Measurements from ENCODE around the gene RGS3. TPM values are rescaled to one million over a fixed set of nuclear protein-coding genes. Genes with fewer than 3 reads are reported as not detected.

Gene RGS3
- total and polyA plus RNA-seq, 4 donors, result 33.5 to 54.9 (median 40.9) TPM

- DNase-seq (ENCODE audit: low read depth in 4 of 6, low spot score in 6 of 6), result peak in 2 of 6 donors; percentile 54 to 88
- peaks cover 14% of the 10 kb centered on the region for H3K36me3 ChIP-seq (ENCODE audit: control insufficient read depth, insufficient read depth, low read length)
- no peaks in the 10 kb centered on the region for H3K27me3 ChIP-seq (ENCODE audit: control insufficient read depth, insufficient read depth, low read length)
- H3K27ac ChIP-seq (ENCODE audit: low read depth, low read length), result peak overlapping the region; percentile 50
- no peaks in the 10 kb centered on the region for H3K9me3 ChIP-seq (ENCODE audit: control insufficient read depth, insufficient read depth, low read length)
- 58% methylated on average over 21 of the region's 21 CpGs for WGBS (ENCODE audit: insufficient coverage)
- peaks cover 42% of the 10 kb centered on the region for H3K4me1 ChIP-seq (ENCODE audit: control insufficient read depth, insufficient read depth, low read length)
- H3K4me3 ChIP-seq (ENCODE audit: low read depth, low read length), result no peak overlapping the region
Measured at GRCh38 chr9:113536483-113537228, 73.1 kb downstream of the RGS3 start.

GRCh38 chr9:113537229-113537810 is 73.8 kb downstream of the RGS3 start:
- 63% methylated on average over 6 of the region's 7 CpGs for WGBS (ENCODE audit: insufficient coverage)
- Histone ChIP-seq H3K27me3 (ENCODE audit: control insufficient read depth, insufficient read depth, low read length) (no peaks in the 10 kb centered on the region), H3K9me3 (ENCODE audit: control insufficient read depth, insufficient read depth, low read length) (no peaks in the 10 kb centered on the region), H3K4me1 (ENCODE audit: control insufficient read depth, insufficient read depth, low read length) (peaks cover 43% of the 10 kb centered on the region), H3K27ac (ENCODE audit: low read depth, low read length) (no peak overlapping the region), H3K36me3 (ENCODE audit: control insufficient read depth, insufficient read depth, low read length) (peaks cover 14% of the 10 kb centered on the region), H3K4me3 (ENCODE audit: low read depth, low read length) (no peak overlapping the region)
- DNase-seq (ENCODE audit: low read depth in 4 of 6, low spot score in 6 of 6), result no peak

DNA sequence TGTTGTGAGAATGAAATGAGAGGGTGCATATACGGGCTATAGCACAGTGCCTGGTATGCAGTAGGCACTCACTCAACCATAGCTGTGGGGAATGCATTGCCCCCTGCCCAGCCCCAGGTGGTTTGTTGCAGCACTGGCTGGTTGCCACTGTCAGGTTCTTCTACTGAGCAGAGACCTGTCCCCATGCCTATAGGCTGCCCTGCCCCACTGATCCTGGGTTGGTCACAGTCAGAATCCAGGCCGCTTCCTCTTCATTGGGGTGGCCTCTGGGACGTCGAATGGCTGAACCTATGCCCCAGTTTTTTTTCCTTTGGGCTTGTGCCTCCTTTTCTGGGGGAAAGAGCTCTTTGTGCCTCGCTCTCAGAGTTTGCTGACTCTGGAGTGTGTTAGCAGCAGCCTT is 74.6 kb downstream of the RGS3 start:
- Histone ChIP-seq H3K27ac (ENCODE audit: low read depth, low read length) (no peak overlapping the region), H3K9me3 (ENCODE audit: control insufficient read depth, insufficient read depth, low read length) (no peaks in the 10 kb centered on the region), H3K4me3 (ENCODE audit: low read depth, low read length) (no peak overlapping the region), H3K36me3 (ENCODE audit: control insufficient read depth, insufficient read depth, low read length) (peaks cover 14% of the 10 kb centered on the region), H3K4me1 (ENCODE audit: control insufficient read depth, insufficient read depth, low read length) (peaks cover 51% of the 10 kb centered on the region), H3K27me3 (ENCODE audit: control insufficient read depth, insufficient read depth, low read length) (no peaks in the 10 kb centered on the region)
- DNase-seq (ENCODE audit: low read depth in 4 of 6, low spot score in 6 of 6), result no peak
- 91% methylated on average over 5 of the region's 5 CpGs for WGBS (ENCODE audit: insufficient coverage)

DNA sequence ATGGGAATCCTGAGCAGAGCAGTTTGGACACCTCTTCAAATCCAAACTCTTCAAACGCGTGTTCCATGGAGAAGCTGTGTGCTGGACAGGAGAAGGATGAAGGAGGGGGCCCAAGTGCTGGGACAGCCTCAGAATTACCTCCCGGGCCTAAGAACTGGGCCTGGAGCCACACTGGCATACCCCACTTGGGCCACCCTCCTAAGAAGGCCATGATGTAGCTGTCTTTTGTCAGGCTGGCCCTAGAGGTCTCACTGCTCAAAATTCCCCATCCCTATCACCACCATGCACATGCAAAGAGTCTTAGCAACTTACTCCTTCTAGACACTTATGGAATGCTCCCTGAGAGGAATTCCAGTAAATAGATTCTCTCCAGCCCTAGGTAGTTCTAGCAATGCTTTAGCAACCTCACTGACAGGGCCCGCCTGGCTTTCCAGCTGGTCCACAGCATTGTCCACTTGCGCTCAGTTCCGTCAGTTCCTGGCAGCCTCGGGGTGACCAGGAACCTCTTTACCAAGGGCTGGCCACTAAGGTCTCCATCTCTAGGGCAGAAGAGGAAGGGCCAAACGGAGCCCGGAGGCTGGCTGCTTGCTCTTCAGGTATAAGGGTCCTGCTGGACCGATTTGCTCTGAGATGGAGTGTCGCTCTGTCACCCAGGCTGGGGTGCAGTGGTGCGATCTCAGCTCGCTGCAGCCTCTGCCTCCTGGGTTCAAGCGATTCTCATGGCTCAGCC is 75.3 kb downstream of the RGS3 start:
- H3K27me3 ChIP-seq (ENCODE audit: control insufficient read depth, insufficient read depth, low read length), result no peaks in the 10 kb centered on the region
- 95% methylated on average over 11 of the region's 14 CpGs for WGBS (ENCODE audit: insufficient coverage)
- DNase-seq (ENCODE audit: low read depth in 4 of 6, low spot score in 6 of 6), result no peak
- peaks cover 11% of the 10 kb centered on the region for H3K36me3 ChIP-seq (ENCODE audit: control insufficient read depth, insufficient read depth, low read length)
- no peak overlapping the region for H3K4me3 ChIP-seq (ENCODE audit: low read depth, low read length)
- H3K4me1 ChIP-seq (ENCODE audit: control insufficient read depth, insufficient read depth, low read length), result peaks cover 58% of the 10 kb centered on the region
- no peak overlapping the region for H3K27ac ChIP-seq (ENCODE audit: low read depth, low read length)
- H3K9me3 ChIP-seq (ENCODE audit: control insufficient read depth, insufficient read depth, low read length), result no peaks in the 10 kb centered on the region

DNA sequence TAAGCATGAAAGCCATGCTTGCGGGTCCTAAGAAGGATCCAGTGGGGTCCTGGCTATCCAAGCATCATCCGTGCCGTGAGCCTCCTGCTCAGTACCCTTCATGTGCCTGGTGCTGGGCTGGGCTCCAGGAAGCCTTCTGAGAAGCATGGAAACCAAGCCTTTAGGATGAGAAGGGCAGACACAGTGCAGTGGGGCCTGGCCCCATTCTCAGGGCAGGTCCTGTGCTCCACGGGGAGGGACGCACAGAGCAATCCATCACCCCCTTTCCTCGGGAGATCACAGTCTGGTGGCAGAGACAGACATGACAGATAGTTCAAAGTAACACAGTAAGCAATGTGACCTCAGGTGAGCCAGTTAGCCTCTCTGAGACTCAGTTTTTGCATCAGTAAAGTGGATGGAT is 76.9 kb downstream of the RGS3 start:
- DNase-seq (ENCODE audit: low read depth in 4 of 6, low spot score in 6 of 6), result no peak
- H3K4me1 ChIP-seq (ENCODE audit: control insufficient read depth, insufficient read depth, low read length), result peaks cover 65% of the 10 kb centered on the region
- H3K9me3 ChIP-seq (ENCODE audit: control insufficient read depth, insufficient read depth, low read length), result no peaks in the 10 kb centered on the region
- H3K27me3 ChIP-seq (ENCODE audit: control insufficient read depth, insufficient read depth, low read length), result no peaks in the 10 kb centered on the region
- H3K4me3 ChIP-seq (ENCODE audit: low read depth, low read length), result no peak overlapping the region
- H3K36me3 ChIP-seq (ENCODE audit: control insufficient read depth, insufficient read depth, low read length), result peaks cover 11% of the 10 kb centered on the region
- no peak overlapping the region for H3K27ac ChIP-seq (ENCODE audit: low read depth, low read length)
- 75% methylated on average over 5 of the region's 6 CpGs for WGBS (ENCODE audit: insufficient coverage)

DNA sequence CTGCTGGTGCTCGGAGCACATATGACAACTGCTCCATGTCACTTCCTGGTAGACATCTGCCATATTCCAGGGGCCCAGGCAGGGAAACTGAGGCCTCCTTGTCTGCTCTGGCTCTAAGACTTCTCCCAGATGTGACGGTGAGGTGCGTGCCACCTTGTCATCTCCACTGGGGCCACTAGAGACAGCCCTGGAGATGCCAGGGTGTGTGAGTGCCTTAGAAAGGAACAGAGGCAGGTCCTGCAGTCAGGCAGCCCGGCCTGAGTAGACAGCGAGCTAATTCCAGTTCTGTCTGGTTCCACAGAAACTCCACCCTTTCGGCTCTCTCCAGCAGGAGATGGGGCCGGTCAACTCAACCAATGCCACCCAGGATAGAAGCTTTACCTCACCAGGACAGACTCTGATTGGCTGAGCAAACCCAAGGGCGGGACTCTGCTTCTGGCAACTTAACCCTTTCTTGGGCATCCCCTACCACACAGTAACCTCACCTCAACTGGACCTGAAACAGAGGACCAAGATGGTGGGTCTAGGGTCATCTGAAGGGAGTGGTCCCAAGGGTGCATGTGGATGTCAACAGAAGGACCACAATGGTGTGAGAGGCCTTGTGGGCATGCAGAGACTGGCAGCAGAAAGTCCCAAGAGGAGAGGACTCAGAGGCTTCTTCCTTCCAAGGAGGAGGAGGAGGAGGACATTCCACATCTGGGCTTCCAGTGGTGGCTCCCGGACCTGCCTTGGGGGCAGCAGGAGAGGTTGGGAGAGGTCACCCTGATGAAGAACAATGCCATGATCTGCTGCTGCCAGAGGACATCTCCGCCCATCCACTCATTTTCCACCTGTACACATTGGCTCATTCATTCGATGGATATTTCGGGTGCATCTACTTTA is 77.7 kb downstream of the RGS3 start:
- Histone ChIP-seq H3K27ac (ENCODE audit: low read depth, low read length) (no peak overlapping the region), H3K36me3 (ENCODE audit: control insufficient read depth, insufficient read depth, low read length) (peaks cover 10% of the 10 kb centered on the region), H3K4me3 (ENCODE audit: low read depth, low read length) (no peak overlapping the region), H3K27me3 (ENCODE audit: control insufficient read depth, insufficient read depth, low read length) (no peaks in the 10 kb centered on the region), H3K4me1 (ENCODE audit: control insufficient read depth, insufficient read depth, low read length) (peaks cover 58% of the 10 kb centered on the region), H3K9me3 (ENCODE audit: control insufficient read depth, insufficient read depth, low read length) (no peaks in the 10 kb centered on the region)
- peak in 2 of 6 donors; percentile 68 to 93 for DNase-seq (ENCODE audit: low read depth in 4 of 6, low spot score in 6 of 6)
- whole genome bisulfite sequencing (ENCODE audit: insufficient coverage), result 49% methylated on average over 8 of the region's 12 CpGs

DNA sequence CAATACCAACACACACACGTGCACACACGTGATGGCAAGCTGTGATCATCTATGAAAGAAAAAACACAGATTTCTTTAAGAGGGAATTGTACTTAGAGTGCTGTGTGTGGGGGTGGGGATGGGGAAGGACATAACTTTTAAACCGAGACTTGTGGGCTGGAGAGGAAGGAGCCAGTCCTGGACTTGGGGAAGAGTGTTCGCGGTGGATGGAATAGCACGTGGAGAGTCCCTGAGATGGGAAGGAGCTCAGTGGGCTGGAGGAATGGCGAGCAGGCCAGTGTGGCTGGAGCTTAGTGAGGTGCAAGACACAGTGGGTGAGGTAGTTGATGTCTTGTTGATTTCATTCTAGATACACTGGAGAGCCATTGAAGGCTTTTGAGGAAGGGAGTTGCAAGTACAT is 78.5 kb downstream of the RGS3 start:
- DNase-seq (ENCODE audit: low read depth in 4 of 6, low spot score in 6 of 6), result no peak
- no peak overlapping the region for H3K4me3 ChIP-seq (ENCODE audit: low read depth, low read length)
- no peaks in the 10 kb centered on the region for H3K9me3 ChIP-seq (ENCODE audit: control insufficient read depth, insufficient read depth, low read length)
- WGBS (ENCODE audit: insufficient coverage), result 95% methylated on average over 5 of the region's 7 CpGs
- H3K27me3 ChIP-seq (ENCODE audit: control insufficient read depth, insufficient read depth, low read length), result no peaks in the 10 kb centered on the region
- H3K36me3 ChIP-seq (ENCODE audit: control insufficient read depth, insufficient read depth, low read length), result peaks cover 3% of the 10 kb centered on the region
- peaks cover 50% of the 10 kb centered on the region for H3K4me1 ChIP-seq (ENCODE audit: control insufficient read depth, insufficient read depth, low read length)
- H3K27ac ChIP-seq (ENCODE audit: low read depth, low read length), result no peak overlapping the region

- Histone ChIP-seq H3K36me3 (ENCODE audit: control insufficient read depth, insufficient read depth, low read length) (no peaks in the 10 kb centered on the region), H3K4me3 (ENCODE audit: low read depth, low read length) (no peak overlapping the region), H3K4me1 (ENCODE audit: control insufficient read depth, insufficient read depth, low read length) (peaks cover 43% of the 10 kb centered on the region), H3K27ac (ENCODE audit: low read depth, low read length) (no peak overlapping the region), H3K27me3 (ENCODE audit: control insufficient read depth, insufficient read depth, low read length) (no peaks in the 10 kb centered on the region), H3K9me3 (ENCODE audit: control insufficient read depth, insufficient read depth, low read length) (no peaks in the 10 kb centered on the region)
- no peak for DNase-seq (ENCODE audit: low read depth in 4 of 6, low spot score in 6 of 6)
- WGBS (ENCODE audit: insufficient coverage), result 66% methylated on average over 5 of the region's 5 CpGs
Measured at GRCh38 chr9:113542741-113543140, 79.2 kb downstream of the RGS3 start.

GRCh38 chr9:113543296-113543981 is 79.9 kb downstream of the RGS3 start:
- no peaks in the 10 kb centered on the region for H3K27me3 ChIP-seq (ENCODE audit: control insufficient read depth, insufficient read depth, low read length)
- H3K27ac ChIP-seq (ENCODE audit: low read depth, low read length), result no peak overlapping the region
- peak in 1 of 6 donors; percentile 76 for DNase-seq (ENCODE audit: low read depth in 4 of 6, low spot score in 6 of 6)
- WGBS (ENCODE audit: insufficient coverage), result 36% methylated on average over 7 of the region's 10 CpGs
- H3K4me3 ChIP-seq (ENCODE audit: low read depth, low read length), result no peak overlapping the region
- no peaks in the 10 kb centered on the region for H3K36me3 ChIP-seq (ENCODE audit: control insufficient read depth, insufficient read depth, low read length)
- H3K4me1 ChIP-seq (ENCODE audit: control insufficient read depth, insufficient read depth, low read length), result peaks cover 41% of the 10 kb centered on the region
- no peaks in the 10 kb centered on the region for H3K9me3 ChIP-seq (ENCODE audit: control insufficient read depth, insufficient read depth, low read length)
